B cell (primary cell): Measurements from ENCODE around the gene EMX1.

Experiments used
- EZH2 ChIP-seq: IDR thresholded peaks from 2 replicates; pipeline ENCODE4 v1.6.1; 2012; ENCODE audit warnings: borderline replicate concordance, low read depth, mild to moderate bottlenecking, moderate library complexity, low read length; ENCODE audit not compliant: insufficient read depth, poor library complexity, severe bottlenecking
- TF ChIP-seq, protein P1 (sequence below): fragments of 200-600 bp; IDR thresholded peaks from one replicate; pipeline ENCODE4 v1.8.0; 2022; ENCODE audit warnings: antibody characterized with exemption, mild to moderate bottlenecking

DNA sequence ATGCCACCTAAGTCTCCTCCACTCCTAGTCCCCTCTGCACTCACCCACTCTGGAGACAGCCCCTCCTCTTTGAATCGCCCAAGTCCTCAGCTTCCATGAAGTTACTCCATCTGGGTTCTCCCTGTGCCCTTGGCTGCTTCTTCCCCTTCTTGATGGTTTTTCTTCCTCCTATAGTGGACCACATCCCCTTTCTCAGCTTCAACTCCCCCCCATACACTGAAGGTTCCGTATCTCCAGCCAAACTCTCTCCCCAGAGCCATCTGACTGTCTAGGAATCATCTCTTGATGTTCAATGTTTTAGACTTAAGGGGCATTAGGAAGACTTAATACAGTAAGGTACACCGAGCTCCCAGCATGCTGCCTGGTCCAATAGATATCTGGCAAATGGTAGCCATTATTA is 39.6 kb downstream of the EMX1 start:
- TF ChIP-seq, protein P1, sequence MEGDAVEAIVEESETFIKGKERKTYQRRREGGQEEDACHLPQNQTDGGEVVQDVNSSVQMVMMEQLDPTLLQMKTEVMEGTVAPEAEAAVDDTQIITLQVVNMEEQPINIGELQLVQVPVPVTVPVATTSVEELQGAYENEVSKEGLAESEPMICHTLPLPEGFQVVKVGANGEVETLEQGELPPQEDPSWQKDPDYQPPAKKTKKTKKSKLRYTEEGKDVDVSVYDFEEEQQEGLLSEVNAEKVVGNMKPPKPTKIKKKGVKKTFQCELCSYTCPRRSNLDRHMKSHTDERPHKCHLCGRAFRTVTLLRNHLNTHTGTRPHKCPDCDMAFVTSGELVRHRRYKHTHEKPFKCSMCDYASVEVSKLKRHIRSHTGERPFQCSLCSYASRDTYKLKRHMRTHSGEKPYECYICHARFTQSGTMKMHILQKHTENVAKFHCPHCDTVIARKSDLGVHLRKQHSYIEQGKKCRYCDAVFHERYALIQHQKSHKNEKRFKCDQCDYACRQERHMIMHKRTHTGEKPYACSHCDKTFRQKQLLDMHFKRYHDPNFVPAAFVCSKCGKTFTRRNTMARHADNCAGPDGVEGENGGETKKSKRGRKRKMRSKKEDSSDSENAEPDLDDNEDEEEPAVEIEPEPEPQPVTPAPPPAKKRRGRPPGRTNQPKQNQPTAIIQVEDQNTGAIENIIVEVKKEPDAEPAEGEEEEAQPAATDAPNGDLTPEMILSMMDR, result no peak
- TF ChIP-seq EZH2, result no peak
